HG02798 (cell line): ENCODE data around the gene HOXD8.

Experiments used
- ATAC-seq: cut with Tn5 transposase; IDR thresholded peaks from one replicate; pipeline ENCODE4 v1.9.1; 2021; ENCODE audit warnings: mild to moderate bottlenecking; ENCODE audit not compliant: unreplicated experiment, poor library complexity

HOXD8 gene

DNA sequence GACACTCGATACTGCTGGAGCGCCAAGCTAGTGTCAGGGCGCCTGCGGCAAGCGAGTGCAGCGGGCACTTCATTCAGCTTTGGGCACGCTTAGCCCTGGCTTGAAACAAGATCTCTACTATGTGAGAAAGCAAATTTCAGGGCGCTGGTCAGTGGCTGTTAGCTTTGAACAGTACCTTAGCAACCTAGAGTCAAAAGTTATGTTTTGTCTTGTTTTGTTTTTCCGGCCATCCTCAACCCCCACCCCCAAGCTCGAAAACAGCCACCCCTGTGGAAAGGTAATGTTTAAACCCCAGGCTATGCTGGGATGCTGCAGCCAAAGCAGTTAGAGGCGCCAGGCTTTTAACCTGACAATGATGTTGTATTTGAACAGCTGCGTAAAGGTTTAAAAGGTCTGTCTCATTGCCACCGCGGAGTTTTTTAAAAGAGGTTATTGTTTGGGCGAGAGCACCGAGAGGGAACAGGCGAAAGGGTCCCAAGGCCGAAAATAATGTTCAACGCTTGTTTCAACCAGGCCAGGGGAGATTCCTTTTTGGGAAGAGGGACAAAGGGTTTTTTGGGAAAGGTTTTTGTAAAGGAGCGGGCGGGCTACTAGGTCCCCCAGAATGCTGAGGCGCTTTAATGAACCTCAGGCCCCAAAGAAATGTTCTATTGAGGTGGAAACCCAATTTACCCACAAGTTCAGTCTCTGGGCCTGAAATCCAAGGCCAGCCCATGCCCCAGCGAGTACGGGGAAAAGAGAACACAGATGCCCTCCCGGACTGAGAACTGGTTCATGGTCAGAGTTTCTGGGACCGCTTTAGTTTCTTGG is 15.2 kb upstream of the HOXD8 start:
- ATAC-seq = no peak

DNA sequence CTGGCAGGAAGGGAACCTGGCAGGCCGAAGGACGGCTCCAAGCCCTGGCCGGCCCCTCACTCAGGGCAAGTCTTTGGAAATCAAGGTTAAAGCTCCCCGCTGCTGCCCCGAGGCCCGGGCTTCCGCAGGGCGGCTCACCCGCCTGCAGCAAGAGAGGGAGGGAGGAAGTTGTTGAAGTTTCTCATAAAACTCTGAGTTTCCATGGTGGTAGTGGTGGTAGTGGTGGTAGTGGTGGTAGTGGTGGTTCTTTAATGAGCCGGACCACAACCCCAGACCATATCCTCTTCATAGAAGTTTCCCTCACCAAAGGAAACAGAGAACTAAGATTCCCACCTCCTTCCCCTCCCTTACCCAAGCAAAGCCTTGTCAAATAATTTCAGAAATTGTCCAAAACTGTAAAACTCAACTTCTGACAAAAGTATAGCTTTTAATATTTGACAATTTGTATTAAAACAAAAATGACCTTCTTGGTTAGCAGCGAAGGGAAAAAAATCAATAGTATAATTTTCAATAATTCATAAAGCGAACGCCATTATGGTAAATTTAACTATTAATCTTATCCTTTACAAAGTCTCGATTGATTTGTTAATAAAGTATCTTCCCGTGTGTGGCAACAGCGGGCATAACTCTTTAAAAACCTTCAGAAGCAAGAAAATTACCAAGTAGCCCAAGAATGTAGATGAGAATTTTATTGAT is 14.4 kb upstream of the HOXD8 start:
- ATAC-seq = no peak

DNA sequence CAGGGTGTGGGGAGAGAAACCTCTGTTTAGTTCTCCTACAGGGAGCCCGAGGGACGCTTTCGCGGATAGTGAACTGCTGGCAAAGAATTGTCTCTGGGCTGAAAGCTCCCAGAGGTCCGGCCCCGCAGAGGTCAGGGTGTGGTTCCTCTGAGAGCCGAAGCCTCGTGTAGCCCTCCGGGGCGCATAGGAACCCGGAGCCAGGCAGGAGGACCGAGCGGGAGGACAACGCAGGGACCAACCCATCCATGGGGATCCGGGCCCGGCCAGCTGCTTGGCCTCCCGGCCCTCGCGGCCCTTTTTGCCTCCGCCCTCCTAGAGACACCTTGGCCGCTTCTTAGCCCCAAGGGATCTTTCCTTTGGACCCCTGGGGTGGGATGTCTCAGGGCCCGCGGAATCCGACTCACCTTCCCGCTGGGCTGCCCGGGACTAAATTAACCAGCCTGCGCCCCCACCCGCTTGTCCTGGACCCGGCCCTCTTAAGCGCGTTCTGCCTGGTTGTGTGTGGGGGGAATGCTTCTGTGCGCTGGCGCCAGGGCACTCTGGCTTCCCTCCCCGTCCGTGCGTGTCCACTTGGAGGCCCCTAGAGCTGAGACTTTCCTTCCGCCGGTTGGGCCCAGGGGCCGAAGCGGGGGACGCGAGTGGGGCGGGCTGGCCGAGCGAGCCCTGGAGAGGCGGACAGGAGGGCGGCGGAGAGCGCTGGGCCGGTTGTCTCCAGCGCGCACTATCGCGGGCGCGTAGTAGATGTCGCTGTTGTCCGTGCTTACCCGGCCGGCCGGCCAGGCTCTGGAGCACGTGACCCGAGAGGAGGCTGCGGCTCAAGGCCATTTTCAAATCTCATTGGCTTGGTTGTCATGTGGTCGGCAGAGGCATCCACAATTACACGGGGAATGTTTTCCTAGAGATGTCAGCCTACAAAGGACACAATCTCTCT is 13.4 kb upstream of the HOXD8 start, which contains the start of gene HOXD10:
HOXD10 (plus strand) TSS at position 896 of the 931 bp plus-strand sequence. CDS start 56 bp downstream, outside the sequence.
- no peak for ATAC-seq

DNA sequence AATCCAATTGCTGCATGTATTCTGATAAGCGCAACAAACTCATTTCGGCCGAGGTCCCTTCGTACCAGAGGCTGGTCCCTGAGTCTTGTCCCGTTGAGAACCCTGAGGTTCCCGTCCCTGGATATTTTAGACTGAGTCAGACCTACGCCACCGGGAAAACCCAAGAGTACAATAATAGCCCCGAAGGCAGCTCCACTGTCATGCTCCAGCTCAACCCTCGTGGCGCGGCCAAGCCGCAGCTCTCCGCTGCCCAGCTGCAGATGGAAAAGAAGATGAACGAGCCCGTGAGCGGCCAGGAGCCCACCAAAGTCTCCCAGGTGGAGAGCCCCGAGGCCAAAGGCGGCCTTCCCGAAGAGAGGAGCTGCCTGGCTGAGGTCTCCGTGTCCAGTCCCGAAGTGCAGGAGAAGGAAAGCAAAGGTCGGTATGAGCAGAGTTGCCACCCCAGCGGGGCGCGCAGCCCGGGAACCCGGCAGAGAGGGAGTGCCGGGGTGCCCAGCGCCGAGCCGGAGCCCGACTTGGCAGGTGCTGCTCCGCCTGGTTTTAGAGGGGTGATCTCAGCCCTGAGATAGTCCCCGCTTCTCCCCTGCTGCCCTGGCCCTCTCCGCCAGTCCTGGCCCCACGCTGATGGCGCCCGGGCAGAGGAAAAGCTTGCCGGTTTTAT is 12.2 kb upstream of the HOXD8 start:
- no peak for ATAC-seq

DNA sequence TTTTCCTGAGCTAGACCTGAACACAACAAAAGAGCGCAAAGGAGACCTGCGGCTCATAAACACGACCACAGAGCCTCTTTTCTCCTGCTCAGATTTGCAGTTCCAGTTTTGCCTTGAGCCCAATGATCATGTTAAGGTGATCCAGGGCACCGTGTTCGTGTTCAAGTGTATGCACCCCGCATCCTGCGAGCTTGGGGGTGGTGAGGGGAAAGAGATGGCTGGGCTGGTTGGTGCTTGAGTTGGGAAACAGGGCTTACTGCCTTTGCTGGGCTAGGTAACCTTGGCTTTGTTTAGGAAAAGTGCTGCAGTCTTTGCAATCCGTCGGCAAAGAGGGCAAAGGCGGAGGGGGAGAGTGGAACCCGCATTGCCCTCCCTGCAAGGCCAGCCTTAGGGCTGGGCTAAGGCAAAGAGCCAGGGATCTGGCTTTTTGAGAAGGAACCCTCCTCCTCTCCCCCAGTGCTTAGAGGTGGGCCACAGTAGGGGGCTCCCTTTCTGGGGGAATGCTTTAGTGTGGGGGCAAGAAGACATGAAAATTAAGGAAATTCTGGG is 11.6 kb upstream of the HOXD8 start:
- ATAC-seq = no peak

DNA sequence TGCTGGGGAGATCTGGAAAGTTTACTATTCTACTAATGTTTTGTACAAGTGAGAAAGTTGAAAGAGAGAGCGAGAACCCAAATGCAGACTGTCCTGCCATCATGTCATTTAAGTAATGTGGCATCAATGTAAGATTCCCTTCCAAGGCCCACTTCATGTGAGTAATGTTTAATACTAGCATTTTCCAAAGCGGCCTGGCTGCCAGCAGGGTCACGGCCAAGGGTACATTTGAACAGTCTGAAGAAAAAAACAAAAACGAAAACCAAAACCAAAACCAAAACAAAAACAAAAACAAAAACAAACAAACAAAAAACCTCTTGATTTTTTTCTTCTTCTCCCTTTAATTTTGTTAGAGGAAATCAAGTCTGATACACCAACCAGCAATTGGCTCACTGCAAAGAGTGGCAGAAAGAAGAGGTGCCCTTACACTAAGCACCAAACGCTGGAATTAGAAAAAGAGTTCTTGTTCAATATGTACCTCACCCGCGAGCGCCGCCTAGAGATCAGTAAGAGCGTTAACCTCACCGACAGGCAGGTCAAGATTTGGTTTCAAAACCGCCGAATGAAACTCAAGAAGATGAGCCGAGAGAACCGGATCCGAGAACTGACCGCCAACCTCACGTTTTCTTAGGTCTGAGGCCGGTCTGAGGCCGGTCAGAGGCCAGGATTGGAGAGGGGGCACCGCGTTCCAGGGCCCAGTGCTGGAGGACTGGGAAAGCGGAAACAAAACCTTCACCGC is 10.7 kb upstream of the HOXD8 start:
- peak; percentile 56 for ATAC-seq

DNA sequence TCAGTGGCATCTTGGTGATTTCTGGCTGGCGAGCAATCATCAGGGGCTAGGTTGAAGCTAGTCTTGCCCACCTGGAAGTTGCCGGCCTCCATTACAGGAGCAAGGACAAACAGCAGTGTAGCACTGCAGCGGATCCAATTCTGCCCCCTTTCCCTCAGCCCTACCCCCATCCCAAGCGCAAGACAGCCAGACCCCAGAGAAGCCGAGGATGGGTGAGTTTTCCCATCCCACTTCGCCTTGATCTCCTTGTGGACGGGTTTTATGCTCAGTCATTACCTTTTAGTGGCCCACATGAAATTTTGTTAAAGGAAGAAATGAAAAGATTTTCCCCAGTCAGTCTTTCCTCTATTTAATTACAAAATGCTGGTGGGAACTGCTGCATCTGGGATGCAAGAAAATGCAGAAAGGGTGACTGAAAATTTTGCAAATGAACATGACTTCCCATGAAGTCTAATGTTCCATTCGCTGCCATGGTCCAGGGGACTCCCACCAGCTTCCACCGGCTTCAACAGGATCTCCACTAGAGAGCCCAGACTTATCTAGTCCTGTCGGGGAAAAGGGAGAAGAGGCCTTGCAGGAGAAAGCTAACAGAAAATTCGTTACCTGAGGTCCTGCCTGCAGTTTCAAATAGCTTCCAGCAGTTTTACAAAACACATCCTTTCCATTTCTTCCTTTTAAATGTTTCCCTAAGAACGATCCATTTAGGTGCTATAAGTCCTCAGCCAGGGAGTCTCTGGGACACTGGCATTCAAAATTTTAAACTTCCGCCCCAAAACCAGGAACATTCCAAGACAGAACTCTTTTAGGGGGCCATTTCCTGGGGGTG is 8.9 kb upstream of the HOXD8 start:
- no peak for ATAC-seq

DNA sequence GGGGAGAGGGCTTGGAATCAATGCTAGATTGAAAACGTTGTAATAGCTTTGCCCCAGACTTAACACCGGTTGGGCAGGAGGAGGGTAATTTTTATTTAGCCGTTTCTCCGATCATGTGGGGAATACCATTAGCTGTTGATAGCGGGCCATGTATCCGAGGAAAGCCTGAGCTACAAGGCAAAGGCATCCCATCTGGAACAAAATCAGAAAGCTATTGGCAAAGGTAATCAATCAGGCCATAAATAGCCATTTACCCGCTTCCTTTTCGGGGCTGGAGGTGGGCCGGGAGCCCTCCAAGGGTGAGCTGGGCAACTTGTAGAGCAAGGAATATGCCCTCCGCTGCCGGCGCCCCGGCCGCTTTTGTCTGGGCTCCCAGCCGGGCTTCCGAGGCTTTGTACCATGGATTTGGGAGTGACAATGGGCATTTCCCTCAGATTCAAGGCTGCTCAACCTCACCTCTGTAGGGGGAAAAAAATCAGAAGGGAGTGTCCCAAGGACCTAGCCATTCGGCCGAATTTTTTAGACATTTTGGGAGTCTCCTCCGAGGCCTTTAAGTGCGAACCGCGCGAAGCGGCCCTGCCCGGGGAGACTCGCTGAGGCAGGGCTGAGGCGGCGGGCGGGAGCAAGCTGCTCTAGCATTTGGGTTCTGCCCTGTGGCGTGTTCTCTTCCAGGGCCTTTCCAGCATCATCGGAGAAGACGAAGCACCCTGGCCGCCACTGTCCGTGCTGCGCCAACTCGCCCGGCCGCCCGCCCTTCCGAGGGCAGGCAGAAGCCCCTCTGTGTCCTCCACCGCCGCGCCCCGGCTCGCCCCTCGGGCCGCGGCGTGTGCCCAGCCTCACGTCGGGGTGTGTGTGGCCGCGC is 8.1 kb upstream of the HOXD8 start:
- ATAC-seq = no peak

DNA sequence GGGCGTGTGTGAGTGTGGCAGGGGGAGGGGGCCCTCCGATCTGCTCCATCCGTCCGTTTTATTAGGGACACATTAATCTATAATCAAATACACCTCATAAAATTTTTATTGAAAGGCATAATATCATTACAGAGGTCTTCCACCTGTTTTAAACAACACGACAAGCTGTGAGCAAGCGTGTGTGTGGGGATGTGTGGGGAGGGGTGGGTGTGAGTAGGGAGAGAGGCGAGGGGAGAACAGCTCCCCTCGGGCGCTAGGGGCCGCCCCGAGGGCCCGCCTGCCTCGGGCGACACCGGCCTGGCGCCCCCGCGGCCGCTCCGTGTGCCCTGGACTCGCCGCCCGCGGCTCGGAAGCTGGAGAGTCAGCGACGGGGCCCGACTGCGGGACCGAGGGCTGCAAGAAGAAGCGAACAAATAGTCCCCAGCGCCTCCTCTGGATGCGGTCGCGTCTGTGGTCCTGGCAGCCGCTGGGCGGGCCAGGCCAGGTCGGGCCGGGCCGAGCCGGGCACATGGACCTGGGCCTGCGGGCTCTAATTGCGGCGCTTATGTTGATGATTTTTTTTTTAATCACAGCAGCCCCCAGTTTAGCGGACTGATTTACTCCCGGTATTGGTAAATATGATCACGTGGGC is 7.3 kb upstream of the HOXD8 start:
- ATAC-seq = no peak

DNA sequence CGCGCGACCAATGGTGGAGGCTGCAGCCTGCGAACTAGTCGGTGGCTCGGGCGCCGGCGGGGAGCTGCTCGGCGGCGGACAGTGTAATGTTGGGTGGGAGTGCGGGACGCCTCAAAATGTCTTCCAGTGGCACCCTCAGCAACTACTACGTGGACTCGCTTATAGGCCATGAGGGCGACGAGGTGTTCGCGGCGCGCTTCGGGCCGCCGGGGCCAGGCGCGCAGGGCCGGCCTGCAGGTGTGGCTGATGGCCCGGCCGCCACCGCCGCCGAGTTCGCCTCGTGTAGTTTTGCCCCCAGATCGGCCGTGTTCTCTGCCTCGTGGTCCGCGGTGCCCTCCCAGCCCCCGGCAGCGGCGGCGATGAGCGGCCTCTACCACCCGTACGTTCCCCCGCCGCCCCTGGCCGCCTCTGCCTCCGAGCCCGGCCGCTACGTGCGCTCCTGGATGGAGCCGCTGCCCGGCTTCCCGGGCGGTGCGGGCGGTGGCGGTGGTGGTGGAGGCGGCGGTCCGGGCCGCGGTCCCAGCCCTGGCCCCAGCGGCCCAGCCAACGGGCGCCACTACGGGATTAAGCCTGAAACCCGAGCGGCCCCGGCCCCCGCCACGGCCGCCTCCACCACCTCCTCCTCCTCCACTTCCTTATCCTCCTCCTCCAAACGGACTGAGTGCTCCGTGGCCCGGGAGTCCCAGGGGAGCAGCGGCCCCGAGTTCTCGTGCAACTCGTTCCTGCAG is 6.7 kb upstream of the HOXD8 start, which contains the start of gene HOXD9:
HOXD9 (plus strand) TSS at position 37 of the 728 bp plus-strand sequence; CDS start at position 87, 50 bp downstream.
- no peak for ATAC-seq

DNA sequence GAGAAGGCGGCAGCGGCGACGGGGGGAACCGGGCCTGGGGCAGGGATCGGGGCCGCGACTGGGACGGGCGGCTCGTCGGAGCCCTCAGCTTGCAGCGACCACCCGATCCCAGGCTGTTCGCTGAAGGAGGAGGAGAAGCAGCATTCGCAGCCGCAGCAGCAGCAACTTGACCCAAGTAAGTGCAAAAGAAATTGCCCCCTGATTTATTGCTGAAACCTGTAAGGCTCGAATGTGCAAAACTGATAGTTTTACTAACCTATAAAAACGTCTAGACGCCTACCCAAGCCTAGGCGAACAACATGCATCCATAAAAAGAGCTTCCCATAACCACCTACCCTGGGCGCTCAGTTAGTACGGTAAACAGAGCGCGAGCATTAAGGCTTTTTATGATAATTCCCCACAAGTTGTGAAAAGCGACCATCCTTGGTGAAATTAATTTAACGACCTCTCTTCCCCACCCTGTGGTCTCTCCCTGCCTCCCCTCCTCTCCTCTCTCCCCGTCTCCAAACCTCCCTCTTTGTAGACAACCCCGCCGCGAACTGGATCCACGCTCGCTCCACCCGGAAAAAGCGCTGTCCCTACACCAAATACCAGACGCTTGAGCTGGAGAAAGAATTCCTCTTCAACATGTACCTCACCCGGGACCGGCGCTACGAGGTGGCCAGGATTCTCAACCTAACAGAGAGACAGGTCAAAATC is 5.9 kb upstream of the HOXD8 start:
- ATAC-seq = no peak

DNA sequence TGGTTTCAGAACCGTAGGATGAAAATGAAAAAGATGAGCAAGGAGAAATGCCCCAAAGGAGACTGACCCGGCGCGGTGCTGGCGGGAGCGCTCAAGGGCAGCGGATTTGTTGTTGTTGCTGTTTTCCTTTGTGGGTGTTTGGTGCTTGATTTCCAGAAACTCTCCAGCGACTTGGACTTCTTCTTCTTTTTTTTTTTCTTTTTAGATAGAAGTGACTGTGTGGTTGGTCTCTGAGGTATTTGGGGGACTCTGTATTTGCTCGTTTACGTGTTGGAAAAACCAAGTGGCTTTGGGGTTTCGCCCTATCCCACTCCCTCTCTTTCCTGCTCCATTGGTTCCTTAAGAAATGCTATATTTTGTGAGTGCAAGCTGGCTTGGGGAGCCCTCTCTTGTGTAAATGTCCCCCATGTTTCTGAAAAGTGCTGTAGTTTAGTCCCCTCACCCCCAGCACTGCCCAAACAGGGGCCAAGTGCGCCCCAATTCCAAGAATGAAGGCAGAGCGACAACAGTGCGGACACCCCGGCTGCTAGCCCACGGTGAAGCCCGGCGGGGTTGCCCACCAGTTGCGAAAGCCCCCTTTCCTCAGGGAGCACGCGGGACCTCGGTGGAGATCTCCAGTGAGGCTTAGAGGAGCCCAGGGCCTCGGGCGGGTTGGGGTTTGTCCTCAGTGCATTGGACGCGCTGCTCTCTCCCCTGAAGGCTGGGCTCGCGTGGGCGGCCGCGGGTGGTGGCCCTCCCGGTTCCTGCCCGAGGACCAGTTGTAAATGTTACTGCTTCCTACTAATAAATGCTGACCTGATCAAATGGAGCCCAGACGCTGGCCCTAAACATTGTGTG is 5.2 kb upstream of the HOXD8 start:
- no peak for ATAC-seq

DNA sequence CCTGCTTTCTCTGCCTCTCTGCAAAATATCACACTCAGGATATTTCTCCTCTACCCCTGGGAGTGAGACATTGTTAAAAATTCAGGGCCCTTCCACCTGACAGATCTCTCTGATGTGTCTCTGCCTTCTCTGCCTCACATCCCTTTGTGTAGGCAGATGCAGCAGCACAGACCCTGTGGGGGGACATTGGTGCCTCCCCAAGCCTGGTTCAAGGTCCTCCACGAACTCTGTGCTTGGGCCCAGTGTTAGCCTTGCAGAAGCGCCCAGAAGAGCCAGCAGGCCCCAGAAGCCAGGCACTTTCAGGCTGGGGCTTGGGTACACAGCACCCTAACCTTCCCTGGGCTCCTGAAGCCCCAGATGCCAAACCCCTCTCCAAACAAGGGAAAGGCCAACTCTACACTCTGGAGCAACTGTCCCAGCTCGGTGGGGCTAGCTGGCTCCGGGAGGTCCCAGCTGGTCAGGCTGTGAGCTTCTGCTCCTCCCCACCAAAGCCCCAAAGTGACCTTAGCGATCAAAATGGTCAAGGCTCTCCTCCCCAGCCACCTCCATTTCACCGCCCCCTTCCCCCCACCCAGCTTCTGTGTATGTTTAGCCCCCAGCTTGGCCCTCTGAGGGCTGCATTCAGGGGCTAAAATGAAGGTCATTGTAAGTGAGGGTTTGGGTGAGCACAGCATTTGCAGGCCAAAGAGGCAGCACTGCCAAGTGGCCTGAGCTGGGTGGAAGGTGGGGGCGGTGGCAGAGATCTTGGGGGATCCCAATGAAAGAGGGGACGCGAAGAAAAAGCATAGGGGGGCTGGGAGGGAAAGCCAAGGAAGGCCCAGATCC is 4.3 kb upstream of the HOXD8 start:
- no peak for ATAC-seq

DNA sequence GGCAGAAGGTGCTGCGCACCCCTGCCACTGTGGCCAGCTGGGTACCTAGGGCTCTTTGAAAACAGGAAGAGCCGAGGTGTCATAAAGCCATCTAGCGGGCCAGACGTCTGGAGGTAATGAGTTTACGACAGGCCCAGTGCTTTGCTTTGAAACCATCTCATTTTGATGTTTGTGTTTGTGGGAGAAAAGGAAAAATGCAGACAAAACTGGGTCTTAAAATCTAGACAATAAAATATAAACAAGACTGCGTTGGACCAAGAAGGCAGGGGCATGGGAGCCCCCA is 3.8 kb upstream of the HOXD8 start:
- no peak for ATAC-seq
